CD4-positive, CD25-positive, alpha-beta regulatory T cell (primary cell): ENCODE data around the gene XRRA1. TPM values are rescaled to one million over a fixed set of nuclear protein-coding genes. Genes with fewer than 3 reads are reported as not detected.

Source experiments
- ATAC-seq, 2 donors: fragments of 150-1000 bp; cut with Tn5 transposase; one replicate each; pipeline ENCODE4 v1.10.0; 2021; ENCODE audit warnings: low read depth in 2 of 2, moderate number of reproducible peaks in 2 of 2, moderate library complexity in 1 of 2
- DNase-seq, 3 donors: peaks; one replicate each; pipeline versions ENCODE4 v3.0.0 to v3.0.0-alpha.2; 2012 to 2022; ENCODE audit warnings: mixed read lengths in 1 of 3
- H3K27ac ChIP-seq: one replicate; pipeline ENCODE4 v1.7.0; 2013; ENCODE audit warnings: mild to moderate bottlenecking, low read length; ENCODE audit not compliant: insufficient read depth, poor library complexity, severe bottlenecking
- H3K27me3 ChIP-seq: one replicate; pipeline ENCODE4 v1.7.0; 2013; ENCODE audit warnings: low read length; ENCODE audit not compliant: control insufficient read depth, insufficient read depth
- H3K36me3 ChIP-seq: one replicate; pipeline ENCODE4 v1.7.0; 2013; ENCODE audit warnings: mild to moderate bottlenecking, low read length, moderate library complexity; ENCODE audit not compliant: control insufficient read depth, insufficient read depth
- H3K4me1 ChIP-seq: 2 replicates; pipeline ENCODE4 v1.7.0; 2013; ENCODE audit warnings: mild to moderate bottlenecking, low read length; ENCODE audit not compliant: insufficient read depth, control insufficient read depth, poor library complexity, severe bottlenecking
- H3K4me3 ChIP-seq: one replicate; pipeline ENCODE4 v1.7.0; 2013; ENCODE audit warnings: low read depth, mild to moderate bottlenecking, low read length, moderate library complexity
- H3K9me3 ChIP-seq, 2 experiments: 1 replicate in 1 of 2; 2 replicates in 1 of 2; pipeline ENCODE4 v1.7.0; 2013; ENCODE audit warnings: low read length in 2 of 2, mild to moderate bottlenecking in 1 of 2, moderate library complexity in 1 of 2; ENCODE audit not compliant: control insufficient read depth in 2 of 2
- H3K27ac Mint-ChIP-seq, 3 donors: one replicate each; pipeline ENCODE4 v1.8.0; 2020 to 2022; ENCODE audit warnings: mild to moderate bottlenecking in 3 of 3, mixed read lengths in 3 of 3, moderate library complexity in 2 of 3
- H3K27me3 Mint-ChIP-seq: one replicate; pipeline ENCODE4 v1.8.0; 2022; ENCODE audit warnings: mild to moderate bottlenecking, mixed read lengths
- H3K36me3 Mint-ChIP-seq: one replicate; pipeline ENCODE4 v1.8.0; 2020; ENCODE audit warnings: mixed read lengths
- H3K4me1 Mint-ChIP-seq, 4 donors: one replicate each; pipeline ENCODE4 v1.8.0; 2020 to 2022; ENCODE audit warnings: mixed read lengths in 4 of 4, mild to moderate bottlenecking in 1 of 4
- H3K4me3 Mint-ChIP-seq, 4 donors: one replicate each; pipeline ENCODE4 v1.8.0; 2020 to 2022; ENCODE audit warnings: mild to moderate bottlenecking in 4 of 4, mixed read lengths in 4 of 4, moderate library complexity in 3 of 4
- H3K9me3 Mint-ChIP-seq, 7 donors: one replicate each; pipeline ENCODE4 v1.8.0; 2020 to 2022; ENCODE audit warnings: mixed read lengths in 7 of 7, mild to moderate bottlenecking in 3 of 7, moderate library complexity in 2 of 7
- polyA plus RNA-seq, 4 donors: library from polyadenylated mRNA; unstranded; fragments of 300-500 nt; fragmentation: Illumina TruSeq; gene quantifications; one replicate each; pipeline ENCODE4 v1.2.3, GENCODE V29; 2021
- total RNA-seq: library from RNA; stranded (reverse); gene quantifications from one replicate; pipeline ENCODE4 v1.2.3, GENCODE V29; 2022

The XRRA1 gene
- total and polyA plus RNA-seq, 5 donors from 2014 or later, result 5.4 to 33.4 (median 8.2) TPM

DNA sequence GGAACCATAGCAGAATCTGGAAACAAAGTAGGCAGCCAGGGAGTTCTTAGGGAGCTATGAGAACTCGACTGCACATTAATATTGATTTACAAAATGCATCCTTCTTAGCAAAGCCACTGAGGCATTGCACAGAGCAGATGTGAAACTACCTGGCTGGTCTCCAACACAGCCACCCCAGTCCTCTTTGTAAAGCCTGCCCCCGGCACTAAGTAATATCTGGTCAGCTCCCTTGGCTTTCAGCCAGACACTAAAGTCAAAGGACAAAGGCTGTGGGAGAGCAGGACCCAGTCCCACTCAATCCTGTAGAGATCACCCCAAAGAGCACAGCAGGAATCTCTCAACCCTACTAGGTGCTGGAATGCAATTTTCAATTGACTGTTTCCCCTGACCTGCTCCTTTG, 12.8 kb downstream of the XRRA1 start:
- H3K4me1 ChIP-seq, result no peaks in the 10 kb centered on the region
- DNase-seq (no peak), ATAC-seq (no peak)
- H3K9me3 Mint-ChIP-seq, result no peaks in the 10 kb centered on the region
- H3K9me3 ChIP-seq, result no peaks in the 10 kb centered on the region
- no peak overlapping the region for H3K4me3 Mint-ChIP-seq
- H3K36me3 ChIP-seq, result peaks cover 58% of the 10 kb centered on the region
- no peaks in the 10 kb centered on the region for H3K27me3 ChIP-seq
- H3K4me1 Mint-ChIP-seq, result peaks cover 0 to 2% (median 0%) of the 10 kb centered on the region in 4 donors
- H3K36me3 Mint-ChIP-seq, result peaks cover 43% of the 10 kb centered on the region
- no peak overlapping the region for H3K27ac ChIP-seq
- no peak overlapping the region for H3K4me3 ChIP-seq
- H3K27me3 Mint-ChIP-seq, result no peaks in the 10 kb centered on the region
- H3K27ac Mint-ChIP-seq, result no peak overlapping the region

DNA sequence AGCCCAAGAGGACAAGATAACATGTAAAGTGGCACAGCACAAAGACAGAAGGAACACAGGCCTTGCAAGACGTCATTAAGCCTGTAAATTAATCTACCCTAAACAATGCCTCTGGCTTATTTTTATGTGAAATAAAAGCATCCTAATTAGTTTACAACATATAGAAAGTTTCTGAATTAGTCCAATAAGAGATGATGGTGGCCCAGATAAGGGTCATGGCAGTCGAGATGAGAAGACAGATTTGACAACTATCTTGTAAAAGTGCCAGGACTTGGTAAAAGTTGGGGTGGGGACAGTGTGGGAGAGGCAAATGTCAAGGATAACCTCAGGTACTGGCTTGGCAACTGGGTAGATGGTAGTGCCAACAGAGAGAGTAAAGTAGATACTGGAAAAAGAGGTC, 13.6 kb downstream of the XRRA1 start:
- Histone ChIP-seq H3K4me3 (no peak overlapping the region), H3K27me3 (no peaks in the 10 kb centered on the region), H3K4me1 (no peaks in the 10 kb centered on the region), H3K36me3 (peaks cover 52% of the 10 kb centered on the region), H3K27ac (no peak overlapping the region), H3K9me3 (no peaks in the 10 kb centered on the region)
- Mint-ChIP-seq H3K36me3 (peaks cover 39% of the 10 kb centered on the region), H3K4me3 (no peak overlapping the region), H3K9me3 (no peaks in the 10 kb centered on the region), H3K27ac (peak overlapping the region in 1 of 3 donors; percentile 23), H3K4me1 (no peaks in the 10 kb centered on the region), H3K27me3 (no peaks in the 10 kb centered on the region)
- ATAC-seq, result no peak
- DNase-seq, result no peak

DNA sequence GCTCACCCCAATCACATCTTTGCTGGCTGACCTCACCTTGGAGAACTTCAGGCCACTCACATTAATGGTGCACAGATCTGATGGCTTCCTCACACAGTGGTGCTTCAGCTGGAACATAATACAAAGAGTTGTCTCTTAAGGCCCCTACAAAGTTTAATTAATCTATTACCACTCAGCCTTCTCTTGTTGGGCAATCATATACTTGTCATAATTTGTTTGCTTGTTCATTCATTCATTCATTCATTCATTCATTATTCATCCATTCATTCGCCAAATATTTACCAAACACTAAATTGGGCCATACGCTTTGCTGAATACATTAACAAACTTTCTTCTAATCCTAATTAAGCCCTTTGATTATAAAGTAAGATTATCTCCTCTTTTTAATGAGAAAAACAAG, 15.1 kb downstream of the XRRA1 start:
- H3K9me3 Mint-ChIP-seq, result no peaks in the 10 kb centered on the region
- H3K9me3 ChIP-seq, result no peaks in the 10 kb centered on the region
- no peak overlapping the region for H3K4me3 Mint-ChIP-seq
- H3K27ac ChIP-seq, result no peak overlapping the region
- ATAC-seq (no peak), DNase-seq (no peak)
- no peaks in the 10 kb centered on the region for H3K4me1 ChIP-seq
- no peak overlapping the region for H3K27ac Mint-ChIP-seq
- H3K4me3 ChIP-seq, result no peak overlapping the region
- peaks cover 54% of the 10 kb centered on the region for H3K36me3 ChIP-seq
- H3K4me1 Mint-ChIP-seq, result no peaks in the 10 kb centered on the region
- H3K27me3 ChIP-seq, result no peaks in the 10 kb centered on the region
- H3K36me3 Mint-ChIP-seq, result peaks cover 30% of the 10 kb centered on the region
- no peaks in the 10 kb centered on the region for H3K27me3 Mint-ChIP-seq

DNA sequence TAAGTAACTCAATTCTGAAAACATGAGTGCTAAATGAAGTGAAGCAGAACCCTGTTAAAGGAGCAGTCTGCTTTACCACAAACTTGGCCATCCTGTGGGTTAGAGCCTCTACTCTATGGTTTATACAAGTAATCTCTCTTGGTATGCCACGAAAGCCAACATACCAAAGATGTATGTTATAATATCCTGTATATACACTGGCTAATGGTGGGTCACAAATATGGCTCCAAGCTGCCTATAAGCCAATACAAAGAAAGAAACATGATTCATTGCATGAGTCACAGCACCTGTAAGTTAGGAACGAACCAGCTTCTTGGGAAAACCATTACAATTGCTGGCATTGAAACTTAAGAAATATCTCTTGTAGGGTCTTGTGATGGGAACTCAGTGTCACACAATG, 16.1 kb downstream of the XRRA1 start:
- no peak for ATAC-seq
- Mint-ChIP-seq H3K4me3 (no peak overlapping the region), H3K27me3 (no peaks in the 10 kb centered on the region), H3K36me3 (peaks cover 28% of the 10 kb centered on the region), H3K4me1 (no peaks in the 10 kb centered on the region), H3K27ac (no peak overlapping the region), H3K9me3 (no peaks in the 10 kb centered on the region)
- Histone ChIP-seq H3K4me1 (no peaks in the 10 kb centered on the region), H3K4me3 (no peak overlapping the region), H3K27me3 (no peaks in the 10 kb centered on the region), H3K9me3 (no peaks in the 10 kb centered on the region), H3K27ac (no peak overlapping the region), H3K36me3 (peaks cover 61% of the 10 kb centered on the region)
- DNase-seq, result no peak

DNA sequence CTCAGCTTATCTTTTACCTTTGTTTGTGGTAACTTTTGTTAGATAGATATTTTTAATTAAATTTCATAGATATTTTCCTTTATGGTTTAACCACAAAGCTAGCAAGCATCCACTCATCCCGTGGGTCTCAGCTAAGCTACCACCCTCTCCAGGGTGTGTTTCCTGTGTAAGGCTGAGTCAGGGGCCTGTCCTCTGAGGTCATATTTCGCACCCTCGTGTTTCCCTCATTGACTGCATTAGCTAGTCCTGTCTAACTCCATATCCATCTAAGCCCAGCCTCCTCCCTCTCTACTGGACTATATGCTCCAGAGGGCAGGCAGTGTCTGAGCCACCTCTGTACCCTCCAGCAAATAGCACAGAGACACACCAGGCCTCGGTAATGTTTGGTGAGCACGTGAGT, 16.7 kb downstream of the XRRA1 start:
- ATAC-seq (no peak), DNase-seq (no peak)
- no peak overlapping the region for H3K27ac ChIP-seq
- H3K4me1 ChIP-seq, result no peaks in the 10 kb centered on the region
- Mint-ChIP-seq H3K36me3 (peaks cover 26% of the 10 kb centered on the region), H3K4me3 (no peak overlapping the region), H3K4me1 (no peaks in the 10 kb centered on the region), H3K27ac (no peak overlapping the region), H3K27me3 (no peaks in the 10 kb centered on the region), H3K9me3 (no peaks in the 10 kb centered on the region)
- H3K9me3 ChIP-seq, result no peaks in the 10 kb centered on the region
- H3K4me3 ChIP-seq, result no peak overlapping the region
- peaks cover 63% of the 10 kb centered on the region for H3K36me3 ChIP-seq
- no peaks in the 10 kb centered on the region for H3K27me3 ChIP-seq

DNA sequence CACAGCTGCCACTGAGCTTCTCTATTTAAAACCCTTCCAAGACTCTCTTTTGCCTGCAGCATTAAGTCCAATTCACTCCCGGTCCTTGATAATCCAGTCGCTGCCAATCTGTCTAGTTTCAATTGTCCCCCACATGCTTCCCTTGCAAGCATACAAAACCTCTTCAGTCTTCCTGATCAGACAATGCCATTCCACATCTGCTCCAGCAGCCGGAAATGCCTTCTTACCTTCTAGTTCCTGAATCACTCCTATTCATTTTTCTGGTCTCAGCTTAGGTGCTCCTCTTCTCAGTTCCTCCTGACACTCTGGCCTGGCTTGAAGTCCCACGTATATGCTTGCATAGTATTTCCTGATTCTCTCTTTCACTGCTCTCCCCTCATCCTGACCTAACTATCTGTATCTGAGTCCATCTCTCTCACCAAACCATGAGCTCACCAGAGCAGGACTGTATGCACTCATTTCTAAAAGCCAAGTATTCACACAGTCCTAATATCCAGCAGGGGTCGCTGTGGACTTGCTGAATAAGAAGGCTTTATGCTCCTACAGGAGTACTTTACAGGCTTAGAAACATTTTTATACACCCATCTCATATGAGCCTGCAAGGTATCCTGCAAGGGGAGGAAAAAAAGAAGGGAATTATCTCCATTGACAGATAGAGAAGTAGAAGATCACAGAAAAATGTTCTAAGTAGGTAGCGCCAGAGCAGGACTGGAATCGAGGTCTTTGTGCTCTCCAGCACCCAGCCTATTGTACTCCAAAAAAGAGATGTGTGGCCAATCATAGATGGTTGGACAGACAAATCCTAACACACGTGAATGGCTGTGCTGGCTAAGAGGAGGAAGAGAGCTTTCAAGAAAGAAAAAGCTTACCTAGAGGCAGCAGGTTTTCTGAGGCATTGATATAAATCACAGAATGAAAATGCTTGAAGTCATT, 19.2 kb downstream of the XRRA1 start:
- no peaks in the 10 kb centered on the region for H3K4me1 ChIP-seq
- H3K4me3 Mint-ChIP-seq, result no peak overlapping the region
- DNase-seq, result peak; percentile 48 to 90 (median 70)
- H3K27me3 ChIP-seq, result no peaks in the 10 kb centered on the region
- peaks cover 0 to 3% (median under 1%) of the 10 kb centered on the region in 4 donors for H3K4me1 Mint-ChIP-seq
- no peak overlapping the region for H3K27ac Mint-ChIP-seq
- H3K9me3 Mint-ChIP-seq, result no peaks in the 10 kb centered on the region
- H3K27ac ChIP-seq, result no peak overlapping the region
- no peak overlapping the region for H3K4me3 ChIP-seq
- peaks cover 16% of the 10 kb centered on the region for H3K36me3 Mint-ChIP-seq
- no peaks in the 10 kb centered on the region for H3K9me3 ChIP-seq
- ATAC-seq, result peak; percentile 82 to 83
- no peaks in the 10 kb centered on the region for H3K27me3 Mint-ChIP-seq
- H3K36me3 ChIP-seq, result peaks cover 39% of the 10 kb centered on the region

DNA sequence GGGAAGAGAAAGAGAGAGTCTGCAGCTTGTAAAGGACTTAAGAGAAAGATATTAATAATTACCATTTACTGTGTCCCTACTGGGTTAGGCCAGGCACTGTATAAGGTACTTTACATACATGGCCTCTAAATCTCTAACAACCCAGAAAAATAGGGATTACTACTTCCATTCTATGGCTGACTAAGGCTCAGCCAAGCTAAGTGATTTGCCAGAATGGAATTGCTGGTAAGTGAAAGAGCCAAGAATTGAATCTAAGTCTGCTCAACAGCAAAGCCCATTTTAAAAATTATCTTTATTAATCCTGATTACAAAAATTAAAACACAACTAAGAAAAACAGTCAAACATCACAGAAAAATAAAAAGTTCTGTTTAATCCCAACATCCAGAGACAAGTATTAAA, 21.4 kb downstream of the XRRA1 start:
- no peak overlapping the region for H3K27ac ChIP-seq

More for the DNA sequence above, 21.4 kb downstream of the XRRA1 start:
- peaks cover 20% of the 10 kb centered on the region for H3K36me3 ChIP-seq
- Mint-ChIP-seq H3K4me1 (peaks cover 0 to 3% (median under 1%) of the 10 kb centered on the region in 4 donors), H3K36me3 (peaks cover 11% of the 10 kb centered on the region), H3K4me3 (no peak overlapping the region), H3K9me3 (no peaks in the 10 kb centered on the region), H3K27ac (no peak overlapping the region), H3K27me3 (no peaks in the 10 kb centered on the region)
- no peak overlapping the region for H3K4me3 ChIP-seq
- H3K4me1 ChIP-seq, result no peaks in the 10 kb centered on the region
- H3K27me3 ChIP-seq, result no peaks in the 10 kb centered on the region
- no peak for DNase-seq
- no peak for ATAC-seq
- no peaks in the 10 kb centered on the region for H3K9me3 ChIP-seq
